ENCODE data around the gene NSUN7.

NSUN7 gene

DNA sequence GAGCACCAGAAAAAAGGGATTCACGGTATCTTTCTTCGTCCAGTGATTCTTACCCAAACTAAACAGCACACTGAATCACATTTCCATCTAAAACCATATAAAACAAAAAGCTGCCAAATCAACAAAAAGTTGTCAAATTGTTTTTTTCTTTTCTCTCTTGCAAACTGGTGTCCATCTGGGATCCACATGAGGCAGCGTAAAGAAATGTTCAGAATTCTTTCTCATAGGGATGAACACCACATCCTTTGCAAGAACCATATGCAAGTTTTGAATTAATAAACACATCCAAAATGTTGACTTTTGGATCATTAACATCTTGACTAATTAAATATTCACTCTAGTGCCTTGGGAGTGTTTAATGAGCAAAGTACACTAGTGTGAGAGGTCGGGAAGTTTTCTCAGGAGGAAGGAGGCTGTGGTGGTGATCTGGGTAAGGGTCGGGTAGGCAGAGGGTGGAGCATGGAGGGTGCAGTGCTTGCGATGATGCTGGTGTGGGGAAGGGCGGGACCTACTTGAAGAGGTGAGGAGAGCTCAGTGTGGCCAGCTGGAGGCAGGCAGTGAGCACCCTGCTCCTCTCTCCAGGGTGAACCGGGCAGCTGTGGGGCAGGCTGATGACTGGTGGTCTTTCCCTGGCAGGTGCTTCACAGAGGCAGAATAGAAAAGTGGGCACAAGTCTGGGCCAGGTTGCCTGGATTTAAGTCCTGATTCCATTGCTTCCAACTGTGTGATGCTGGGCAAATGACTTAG, 72.8 kb downstream of the NSUN7 start:
- no peak for DNase-seq

DNA sequence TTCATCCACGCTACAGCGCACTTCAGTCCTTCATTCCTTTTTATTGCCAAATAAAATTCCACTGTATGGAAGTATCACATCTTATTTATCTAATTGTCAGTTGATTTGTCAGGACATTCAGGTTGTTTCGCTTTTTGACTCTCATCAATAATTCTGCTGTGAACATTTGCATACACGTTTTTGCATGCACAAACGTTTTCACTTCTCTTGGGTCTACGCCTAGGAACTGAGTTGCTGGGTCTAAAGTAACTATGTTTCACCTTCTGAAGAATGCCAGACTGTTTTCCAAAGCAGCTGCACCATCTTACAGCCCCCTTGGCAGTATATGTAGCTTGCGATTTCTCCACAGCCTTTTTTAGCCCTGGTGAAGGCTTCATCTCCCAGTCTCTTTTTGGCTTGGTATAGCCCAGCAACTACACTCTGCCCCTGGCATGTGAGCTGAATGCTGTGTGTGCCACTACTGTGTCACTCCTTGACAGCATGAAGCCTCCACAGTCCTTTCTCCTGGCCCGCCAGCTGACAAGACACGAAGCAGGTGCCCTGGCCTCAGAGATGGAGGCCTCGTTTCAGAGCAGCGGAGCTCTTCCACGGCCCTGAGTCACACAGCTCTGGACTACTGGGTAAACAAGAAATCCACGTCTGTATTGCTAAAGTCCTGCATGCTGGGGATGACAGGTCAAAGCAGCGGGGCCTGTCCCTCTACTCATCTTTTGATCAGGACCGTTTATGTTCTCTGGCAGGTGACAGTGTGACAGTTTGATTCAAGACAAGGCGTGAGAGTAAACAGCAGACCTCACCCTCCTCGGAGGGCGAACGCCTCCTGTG, 75.5 kb downstream of the NSUN7 start:
- DNase-seq: no peak

DNA sequence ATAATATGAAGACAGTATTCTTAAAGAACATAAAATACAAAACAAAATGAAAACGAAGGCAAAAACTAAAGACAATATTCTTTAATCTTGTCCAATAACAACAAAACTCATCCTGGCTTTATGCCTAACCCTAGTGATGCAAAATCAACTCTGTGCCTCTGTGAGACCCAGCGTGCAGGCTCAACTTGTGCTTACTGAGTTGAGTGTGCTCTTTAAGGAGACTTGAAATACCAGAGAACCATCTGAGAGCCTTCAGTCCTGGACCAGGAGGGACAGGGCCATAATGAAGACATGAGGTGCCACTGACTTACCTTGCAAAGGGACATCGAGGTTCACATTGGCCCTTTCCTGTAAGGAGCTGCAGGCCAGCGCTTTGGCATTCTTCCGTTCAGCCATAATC, 77.1 kb downstream of the NSUN7 start:
- no peak for DNase-seq

DNA sequence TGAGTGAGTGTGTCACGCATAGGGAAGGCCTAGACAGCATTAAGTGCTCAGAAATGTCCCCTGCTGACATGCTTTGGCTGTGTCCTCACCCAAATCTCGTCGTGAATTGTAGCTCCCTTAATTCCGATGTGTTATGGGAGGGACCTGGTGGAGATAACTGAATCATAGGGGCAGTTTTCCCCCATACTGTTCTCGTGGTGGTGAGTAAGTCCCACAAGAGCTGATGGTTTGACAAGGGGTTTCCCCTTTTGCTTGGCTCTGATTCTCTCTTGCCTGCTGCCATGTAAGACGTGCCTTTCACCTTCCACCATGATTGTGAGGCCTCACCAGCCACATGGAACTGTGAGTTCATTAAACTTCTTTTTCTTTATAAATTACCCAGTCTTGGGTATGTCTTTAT, 78.0 kb downstream of the NSUN7 start:
- DNase-seq: no peak

DNA sequence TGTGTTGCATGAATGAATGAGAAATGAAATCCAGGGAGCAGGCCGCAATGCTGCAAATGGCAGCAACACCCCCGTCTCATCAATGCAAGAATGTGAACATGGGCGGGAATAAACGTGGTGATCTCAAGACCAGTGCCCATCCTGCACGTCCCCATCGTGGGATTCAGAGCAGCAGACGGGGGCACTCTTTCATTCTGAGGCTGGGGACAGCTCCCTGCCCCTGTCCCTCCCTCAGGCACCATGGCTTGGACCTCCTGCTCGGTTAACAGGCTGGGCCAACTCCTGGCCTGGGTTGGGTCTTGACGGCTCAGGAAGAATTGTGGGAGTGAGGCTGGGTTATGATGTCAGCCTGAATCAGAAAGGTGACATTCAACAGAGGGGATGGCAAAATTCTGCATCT, 78.9 kb downstream of the NSUN7 start:
- DNase-seq: no peak

DNA sequence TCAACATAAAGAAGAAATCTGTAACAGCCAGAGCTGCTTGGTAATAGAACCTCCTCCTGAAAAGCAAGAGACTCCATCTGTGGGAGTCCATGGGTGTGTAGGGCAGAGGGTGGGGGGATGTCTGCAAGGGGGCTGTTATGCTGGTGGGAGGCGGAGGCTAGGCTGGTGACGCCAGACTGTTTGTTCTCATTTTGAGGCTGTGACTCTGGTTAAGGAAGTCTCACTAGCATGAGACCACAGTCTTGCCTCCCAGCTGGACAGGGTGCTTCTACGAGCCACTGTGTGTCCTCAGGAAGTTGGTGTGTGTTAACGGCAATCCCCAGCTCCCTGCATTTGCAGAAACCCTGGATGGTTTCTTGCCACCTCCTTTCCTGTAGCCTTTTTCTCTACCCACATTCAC, 79.8 kb downstream of the NSUN7 start:
- no peak for DNase-seq

DNA sequence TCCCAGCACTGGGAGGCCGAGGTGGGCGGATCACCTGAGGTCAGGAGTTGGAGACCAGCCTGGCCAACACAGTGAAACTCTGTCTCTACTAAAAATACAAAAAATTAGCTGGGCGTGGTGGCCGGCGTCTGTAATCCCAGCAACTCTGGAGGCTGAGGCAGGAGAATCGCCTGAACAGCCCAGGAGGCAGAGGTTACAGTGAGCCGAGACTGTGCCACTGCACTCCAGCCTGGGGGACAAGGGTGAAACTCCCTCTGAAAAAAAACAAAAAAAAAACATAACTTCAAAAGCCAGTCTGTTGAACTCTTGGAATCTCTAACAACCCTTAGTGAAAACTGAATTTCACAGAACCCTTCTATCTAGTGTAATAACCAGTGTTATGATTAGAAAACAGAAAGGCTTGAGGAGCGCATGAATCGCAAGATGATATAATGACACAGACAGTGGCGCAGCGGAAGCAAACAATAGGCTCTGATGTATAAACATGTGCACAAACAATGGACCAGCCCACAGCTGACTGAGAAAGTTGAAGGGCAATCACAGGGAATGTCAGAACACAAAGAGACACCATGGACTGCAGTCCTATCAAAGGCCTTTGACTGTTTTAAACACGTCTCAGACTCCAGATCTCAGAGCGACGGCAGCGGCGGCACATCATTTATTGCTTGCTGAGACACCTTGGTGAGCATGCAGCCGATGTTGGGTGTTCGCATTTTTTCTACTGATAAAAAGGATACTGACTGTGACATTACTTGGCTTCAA, 81.6 kb downstream of the NSUN7 start:
- no peak for DNase-seq

DNA sequence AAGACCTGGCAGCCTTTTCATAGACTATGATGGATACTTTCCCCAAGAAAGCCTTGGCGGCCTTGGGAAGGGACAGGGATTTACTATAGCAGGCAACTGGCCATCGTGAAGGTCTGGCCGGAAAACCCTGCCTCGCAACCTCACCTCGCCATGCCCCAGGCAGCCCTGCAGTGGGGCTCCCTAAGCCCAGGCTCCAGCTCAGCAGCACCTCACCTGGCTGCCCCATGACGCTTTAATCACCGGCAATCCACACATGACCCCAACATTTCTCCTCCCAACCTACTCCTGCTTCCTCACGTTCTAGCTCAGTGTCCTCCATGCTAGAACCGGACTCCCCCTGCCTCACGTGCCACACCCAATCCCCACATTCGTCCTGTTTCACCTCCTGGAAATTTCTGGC, 82.4 kb downstream of the NSUN7 start:
- DNase-seq: no peak

DNA sequence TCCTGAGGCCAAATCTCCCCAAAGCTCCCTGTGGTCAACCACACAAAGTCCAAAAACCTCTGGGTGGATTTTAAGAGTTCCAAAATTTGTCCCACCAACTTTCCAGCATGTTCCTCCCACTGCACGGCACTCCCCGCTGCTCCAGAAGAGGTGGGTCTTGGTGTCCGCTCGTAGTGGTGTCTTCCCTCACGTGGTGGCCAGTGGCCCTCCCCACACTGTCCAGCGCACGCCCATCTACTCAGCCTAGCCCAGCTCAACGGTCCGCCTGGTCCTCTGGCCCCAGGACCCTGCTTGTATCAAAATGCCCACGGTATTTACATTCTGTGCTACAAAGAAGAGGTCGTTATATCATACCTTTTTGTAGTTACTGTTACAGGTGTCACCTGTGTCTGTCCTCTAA, 83.5 kb downstream of the NSUN7 start:
- DNase-seq: no peak

DNA sequence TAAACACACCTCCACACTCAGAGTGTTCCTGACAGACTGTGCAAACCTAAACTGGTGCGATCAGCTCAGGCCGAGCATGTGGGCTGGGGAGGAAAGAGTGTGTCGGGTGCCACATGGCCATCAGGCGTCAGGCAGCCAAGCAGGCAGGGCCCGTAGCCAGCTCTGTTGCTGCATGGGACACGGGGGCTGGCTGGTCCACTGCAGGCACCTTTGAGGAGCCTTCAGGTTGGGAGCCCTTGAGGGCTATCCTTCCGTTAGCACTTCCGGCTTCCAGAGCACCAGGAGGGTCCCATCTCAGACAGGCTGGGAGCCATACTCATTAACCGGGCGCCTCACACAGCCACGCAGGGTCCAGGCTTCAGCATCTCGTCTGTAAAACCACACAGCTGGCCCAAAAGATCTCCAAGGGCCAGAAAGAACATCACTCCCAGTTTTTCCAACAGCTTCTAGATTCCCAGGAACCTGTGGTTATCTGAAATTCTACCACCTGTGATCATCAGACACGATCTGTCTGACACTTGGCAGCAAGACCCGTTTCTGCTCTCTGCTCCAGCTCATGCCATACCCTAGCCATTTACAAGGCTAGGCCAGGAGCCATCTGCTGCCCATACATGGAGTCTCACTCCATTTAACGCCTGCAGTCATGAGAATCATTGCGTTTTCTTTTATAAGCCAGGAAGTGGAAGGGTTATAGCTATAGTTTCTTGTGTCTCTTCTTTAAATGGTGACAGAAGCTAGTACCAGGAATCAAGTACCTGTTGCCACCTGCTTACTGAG, 87.5 kb downstream of the NSUN7 start:
- DNase-seq: peak; percentile 31

DNA sequence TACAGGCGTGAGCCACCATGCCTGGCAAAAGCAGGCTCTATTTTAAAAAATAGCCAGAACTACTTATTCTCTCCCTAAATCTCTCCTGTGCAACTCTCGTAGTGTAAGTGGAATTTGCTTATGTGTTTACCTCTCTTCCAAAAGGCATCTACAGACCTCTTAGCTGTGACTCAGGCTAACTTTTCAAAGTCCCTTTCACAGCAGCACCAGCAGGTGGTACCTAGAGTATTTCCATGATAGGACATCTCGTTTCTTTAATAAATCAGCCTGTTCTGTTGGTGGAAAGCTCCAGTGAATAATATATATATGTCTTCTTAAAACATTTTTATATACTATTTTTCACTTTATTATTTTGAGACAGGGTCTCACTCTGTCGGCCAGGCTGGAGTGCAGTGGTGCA, 89.0 kb downstream of the NSUN7 start:
- DNase-seq: no peak

DNA sequence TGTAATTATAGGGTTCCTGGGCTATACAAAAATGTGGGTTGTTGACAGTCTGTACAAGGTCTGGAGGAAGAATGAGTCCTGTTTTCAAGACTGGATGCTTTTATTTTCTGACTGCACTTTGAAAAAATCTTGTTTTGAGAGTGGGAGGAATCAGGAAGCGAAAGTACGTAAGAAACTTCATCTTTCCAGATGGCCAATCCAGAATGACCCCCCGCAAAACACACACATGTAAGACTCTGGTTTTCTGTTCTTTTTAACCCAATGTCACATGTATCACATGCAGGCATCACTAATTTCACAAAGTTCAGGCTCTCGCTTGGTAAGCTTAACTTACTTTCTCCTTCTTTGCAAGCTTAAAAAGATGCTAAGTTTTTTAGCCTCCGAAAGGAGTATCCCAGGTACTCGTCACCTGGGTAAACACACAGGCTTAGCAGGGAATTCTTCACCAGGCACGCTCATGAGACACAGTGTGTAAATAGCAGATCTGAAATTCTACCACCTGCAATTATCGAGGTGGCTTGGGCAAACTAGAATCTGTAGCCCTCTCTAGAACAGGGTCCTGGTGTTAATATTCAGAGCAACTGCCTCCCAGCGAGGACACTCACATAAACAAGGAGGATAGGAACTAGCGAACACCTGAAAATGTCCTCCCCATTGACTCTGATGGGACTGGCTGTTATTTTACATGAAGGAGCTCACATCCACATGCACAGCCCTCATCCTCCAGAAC, 90.7 kb downstream of the NSUN7 start:
- peak; percentile 85 for DNase-seq

DNA sequence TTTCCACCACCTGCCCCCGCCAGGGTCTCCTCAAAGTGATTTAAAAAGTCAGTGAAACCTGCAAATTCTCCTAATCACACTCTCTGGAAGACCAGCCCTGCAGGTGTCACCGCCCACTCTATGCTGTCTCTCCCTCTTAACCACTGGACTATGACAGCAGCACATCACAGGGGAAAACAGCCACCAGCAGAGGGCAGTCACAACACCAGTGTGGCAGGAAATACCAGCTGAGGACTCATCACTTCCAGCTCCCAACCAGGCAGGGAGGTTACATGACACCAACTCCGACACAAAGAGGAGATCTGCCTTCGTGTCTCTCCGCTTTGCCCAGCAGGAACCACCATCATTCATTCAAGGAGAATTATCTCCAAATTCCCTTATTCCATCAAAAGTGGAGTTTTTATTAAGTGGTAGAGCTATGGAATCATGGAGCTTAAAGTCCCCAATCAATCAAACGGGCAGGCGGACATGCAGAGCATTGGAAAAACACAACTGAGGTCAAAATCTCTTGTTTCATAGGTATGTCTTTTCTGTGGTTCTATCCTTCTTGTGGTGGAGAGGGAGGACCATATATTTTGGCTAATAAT, 91.3 kb downstream of the NSUN7 start:
- DNase-seq: peak; percentile 91

DNA sequence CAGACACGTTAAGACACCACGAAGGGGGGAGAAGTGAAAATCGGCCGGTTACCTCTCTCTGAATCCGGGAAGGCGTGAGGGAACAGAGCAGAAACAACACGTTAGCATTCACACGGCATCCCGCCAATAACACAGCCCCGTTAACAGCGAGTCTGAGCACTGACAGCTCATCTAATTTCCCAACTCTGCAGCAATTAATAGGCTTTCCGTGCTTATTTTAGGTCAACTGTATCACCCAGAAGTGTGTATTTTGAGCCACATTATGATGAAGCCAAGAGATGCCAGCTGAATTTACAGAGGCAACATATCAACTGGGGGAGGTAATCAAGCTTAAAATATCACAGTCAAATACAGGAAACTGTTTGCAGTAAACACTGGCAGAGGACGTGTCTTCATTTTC, 92.6 kb downstream of the NSUN7 start:
- peak; percentile 44 for DNase-seq

DNA sequence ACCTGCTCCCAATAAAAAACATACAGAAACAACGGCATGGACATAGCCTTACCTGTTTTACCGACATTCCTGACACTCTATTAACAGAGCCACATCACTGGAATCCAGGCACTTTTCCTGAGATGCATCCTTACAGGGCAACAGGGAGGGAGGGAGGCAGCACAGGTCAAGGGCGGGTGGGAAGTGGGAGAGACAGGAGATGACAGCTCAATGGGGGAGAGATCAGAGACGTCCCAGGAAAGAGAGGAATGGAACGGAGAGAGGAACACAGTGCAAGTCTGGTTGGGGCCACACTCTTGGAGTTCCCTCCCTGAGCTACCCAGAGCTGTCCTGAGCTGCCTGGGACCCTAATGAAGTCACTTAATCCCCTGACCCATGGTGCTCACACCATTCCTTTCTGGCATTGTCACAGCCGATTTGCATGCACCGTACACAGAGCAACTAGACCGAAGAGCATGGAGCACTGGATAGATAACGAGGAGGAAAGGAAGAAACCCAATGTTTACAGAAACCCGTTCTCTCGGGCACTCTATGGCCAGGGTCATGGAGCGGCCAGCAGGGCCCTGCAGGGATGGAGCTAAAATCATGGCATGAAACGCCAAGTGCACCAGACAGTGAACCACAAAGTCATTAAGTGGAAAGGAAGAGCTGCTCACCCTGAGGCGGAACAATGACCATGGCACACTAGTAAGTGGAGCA, 93.1 kb downstream of the NSUN7 start:
- DNase-seq: peak; percentile 52

DNA sequence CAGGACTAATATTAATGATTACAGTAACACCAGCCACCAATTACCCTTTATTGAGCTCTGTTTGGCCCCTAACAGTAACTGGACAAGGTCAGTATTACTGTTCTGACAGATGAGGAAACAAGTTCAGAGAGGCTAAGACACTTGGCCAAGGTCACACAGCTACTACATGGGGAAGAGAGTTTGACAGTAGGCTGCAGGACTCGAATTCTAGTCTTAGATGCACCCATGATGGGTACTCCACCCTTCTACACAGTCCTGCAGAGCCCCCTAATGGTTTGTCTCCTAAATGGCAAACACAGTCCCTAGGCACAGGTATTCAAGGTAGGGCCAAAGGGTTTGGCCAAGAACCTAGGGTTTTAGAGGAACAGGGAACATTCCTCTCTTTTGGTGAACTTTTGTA, 93.9 kb downstream of the NSUN7 start:
- DNase-seq: peak; percentile 51

DNA sequence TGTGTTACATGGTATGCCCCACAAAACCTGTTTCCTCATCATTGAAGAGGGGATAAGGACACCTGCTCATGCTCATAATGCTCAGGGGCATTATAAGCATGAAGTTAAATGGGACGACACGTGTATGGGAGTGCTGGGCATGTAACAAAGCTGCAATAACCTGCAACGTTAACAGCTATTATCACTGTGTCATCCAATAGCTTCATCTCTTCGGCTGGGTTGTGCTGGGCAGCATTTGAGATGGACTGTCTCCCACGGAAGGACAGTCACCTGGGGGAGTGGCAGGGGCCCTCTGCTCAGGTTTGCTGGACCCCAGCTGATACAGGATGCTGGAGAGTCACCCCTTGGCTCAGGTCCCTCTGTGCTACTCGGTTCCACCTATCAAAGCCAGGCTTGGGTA, 94.5 kb downstream of the NSUN7 start:
- DNase-seq: peak; percentile 24

DNA sequence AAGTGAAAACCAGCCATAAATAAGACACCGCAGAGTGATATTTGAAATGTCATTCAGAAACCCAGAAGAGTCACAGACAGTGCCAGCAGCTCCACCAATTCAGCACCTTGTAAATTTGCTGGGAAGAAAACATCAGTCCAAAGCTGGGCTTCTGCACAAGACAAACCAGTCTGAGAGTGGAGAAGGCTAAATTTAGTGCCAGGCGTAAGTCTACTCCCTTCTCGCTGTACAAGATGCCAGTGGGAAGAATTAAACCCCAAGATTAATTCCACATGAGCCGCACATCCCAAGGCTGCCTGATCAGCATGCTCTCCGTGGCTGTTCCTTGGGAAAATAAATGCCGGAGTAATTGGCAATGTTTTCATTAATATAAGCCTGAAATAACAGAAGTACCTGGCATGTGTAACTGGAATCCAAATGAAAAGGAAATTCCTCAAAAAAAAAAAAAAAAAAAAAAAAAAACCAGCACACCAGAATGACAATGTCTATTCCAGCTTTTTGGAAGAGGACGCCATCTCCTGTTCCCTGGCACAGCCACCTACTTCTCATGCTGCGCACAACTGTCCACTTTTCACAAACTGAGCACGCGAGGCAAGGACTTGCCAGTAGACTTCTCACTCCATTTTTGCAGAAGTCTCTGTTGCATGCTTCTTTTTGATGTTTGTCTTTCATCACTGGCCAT, 95.5 kb downstream of the NSUN7 start:
- DNase-seq: peak; percentile 4

DNA sequence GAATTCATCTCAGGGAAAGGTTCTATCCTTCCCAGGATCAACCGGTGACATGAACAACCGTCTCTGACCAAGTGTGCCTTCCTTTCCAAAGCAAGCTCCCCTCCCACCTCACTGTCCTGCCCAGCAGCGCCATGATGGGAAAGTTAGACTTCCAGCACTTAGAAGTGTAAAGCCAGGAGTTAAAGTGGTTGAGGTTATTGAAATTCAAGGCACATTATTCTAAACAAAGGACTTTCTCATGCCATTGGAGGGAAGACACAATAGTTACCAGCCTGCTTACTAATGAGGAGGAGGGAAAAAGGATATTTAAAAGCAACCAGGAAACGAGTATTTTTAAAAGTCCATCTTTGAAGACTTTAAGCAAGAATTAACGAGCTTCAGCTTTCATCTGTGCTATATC, 96.8 kb downstream of the NSUN7 start:
- DNase-seq: no peak

DNA sequence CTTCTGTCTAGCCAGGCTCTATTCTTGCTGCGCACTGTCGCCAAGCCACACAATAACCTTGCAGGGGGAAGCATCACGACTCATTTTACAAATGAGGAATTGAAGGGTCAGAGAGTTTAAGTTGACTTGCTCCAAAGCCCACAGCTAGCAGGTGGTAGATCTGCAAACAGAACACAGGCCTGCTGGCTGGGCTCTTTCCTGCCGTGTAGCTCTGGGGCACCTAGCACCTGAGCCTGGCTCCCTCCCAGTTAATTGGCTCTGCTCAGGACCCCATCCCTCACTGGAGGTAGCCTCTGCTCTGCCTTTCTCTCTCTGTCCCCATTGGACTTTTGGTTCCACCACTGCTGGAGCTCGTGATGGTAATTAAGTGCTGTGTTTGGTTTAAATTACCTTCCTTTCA, 98.5 kb downstream of the NSUN7 start:
- DNase-seq: peak; percentile 97

DNA sequence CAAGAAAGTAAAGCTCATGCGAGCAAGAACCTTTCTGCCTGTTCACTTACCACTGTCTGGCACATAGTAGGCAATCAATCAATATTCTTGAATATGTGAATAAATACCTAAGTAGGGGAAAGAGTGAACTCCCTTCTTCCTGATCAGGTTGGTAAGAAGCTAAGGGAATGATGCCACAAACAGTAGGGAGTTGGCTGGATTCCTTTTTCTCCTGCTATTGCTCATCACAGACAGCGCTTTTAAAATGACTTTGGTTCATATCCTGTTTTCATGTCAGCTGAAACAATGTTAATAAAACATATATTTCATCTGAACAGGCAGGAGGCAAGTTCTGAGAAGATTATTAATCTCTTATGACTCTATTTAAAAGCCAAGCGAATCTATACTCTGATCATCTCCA, 99.2 kb downstream of the NSUN7 start:
- DNase-seq: peak; percentile 47

All from NCI-H69 (cell line).